GM18858 (cell line): ENCODE measurements around the gene LPIN1.
"Not testable (repeated sequence)": the region's sequence is repeated elsewhere in the genome, so short reads cannot be mapped to it uniquely, and the experiment has no call there.

Experiments
- ATAC-seq: cut with Tn5 transposase; IDR thresholded peaks from one replicate; pipeline ENCODE4 v1.9.1; 2021; ENCODE audit not compliant: unreplicated experiment

The LPIN1 gene

GRCh38 chr2:11809586-11810236, 63.3 kb downstream of the LPIN1 start:
- ATAC-seq = no peak

GRCh38 chr2:11810237-11810977, 64.0 kb downstream of the LPIN1 start:
- ATAC-seq = no peak

- ATAC-seq = no peak
These were observed 64.7 kb downstream of the LPIN1 start for GRCh38 chr2:11811036-11811654.

- no peak for ATAC-seq
These were observed 66.2 kb downstream of the LPIN1 start for GRCh38 chr2:11812466-11813248.

GRCh38 chr2:11813345-11813744, 66.9 kb downstream of the LPIN1 start:
- not testable (repeated sequence) for ATAC-seq

- ATAC-seq = no peak
These were observed 67.5 kb downstream of the LPIN1 start for GRCh38 chr2:11813951-11814350.

- no peak for ATAC-seq
These were observed 68.6 kb downstream of the LPIN1 start for GRCh38 chr2:11814979-11815510.

GRCh38 chr2:11816935-11817334, 70.5 kb downstream of the LPIN1 start:
- ATAC-seq = not testable (repeated sequence)

GRCh38 chr2:11819235-11819729, 72.8 kb downstream of the LPIN1 start:
- ATAC-seq = no peak

GRCh38 chr2:11820650-11821049, 74.2 kb downstream of the LPIN1 start:
- ATAC-seq = no peak

- ATAC-seq = no peak
These were observed 75.3 kb downstream of the LPIN1 start for GRCh38 chr2:11821705-11822104.

GRCh38 chr2:11822359-11822745, 75.9 kb downstream of the LPIN1 start:
- not testable (repeated sequence) for ATAC-seq

- ATAC-seq = no peak
These were observed 76.5 kb downstream of the LPIN1 start for GRCh38 chr2:11822746-11823451.

GRCh38 chr2:11824901-11825828, 78.7 kb downstream of the LPIN1 start:
- ATAC-seq = no peak

GRCh38 chr2:11827547-11827946, 81.1 kb downstream of the LPIN1 start:
- peak; percentile 30 for ATAC-seq

GRCh38 chr2:11828933-11829323, 82.5 kb downstream of the LPIN1 start:
- no peak for ATAC-seq

- no peak for ATAC-seq
These were observed 83.0 kb downstream of the LPIN1 start for GRCh38 chr2:11829324-11829946.

GRCh38 chr2:11829947-11830707, 83.7 kb downstream of the LPIN1 start:
- peak; percentile 77 for ATAC-seq
